Activated T-helper 1 cell treated with anti-CD3 and anti-CD28 coated beads, Interleukin-12 subunit alpha, Interleukin-12 subunit beta, Interleukin-2, Interleukin-4 antibody, amounts not matched to agents 30 ng/mL and 10 ng/mL and 1 ng/mL, durations not matched to agents 14 hours and 24 hours and 36 hours (primary cell): ENCODE data around the gene GNG10. TPM values are rescaled to one million over a fixed set of nuclear protein-coding genes. Genes with fewer than 3 reads are reported as not detected.
"Not testable (repeated sequence)": the region's sequence is repeated elsewhere in the genome, so short reads cannot be mapped to it uniquely, and the experiment has no call there.

Experiments used
- DNase-seq: peaks from one replicate; pipeline ENCODE4 v3.0.0; 2021; ENCODE audit warnings: low spot score
- H3K27ac Mint-ChIP-seq: one replicate; pipeline ENCODE4 v1.8.0; 2021; ENCODE audit warnings: mild to moderate bottlenecking, mixed read lengths
- H3K27me3 Mint-ChIP-seq: one replicate; pipeline ENCODE4 v1.8.0; 2022; ENCODE audit warnings: mild to moderate bottlenecking, moderate library complexity, mixed read lengths; ENCODE audit not compliant: insufficient read depth
- H3K36me3 Mint-ChIP-seq: one replicate; pipeline ENCODE4 v1.8.0; 2021; ENCODE audit warnings: low read depth, mixed read lengths
- H3K4me1 Mint-ChIP-seq: one replicate; pipeline ENCODE4 v1.8.0; 2021; ENCODE audit warnings: low read depth, mixed read lengths
- H3K4me3 Mint-ChIP-seq: one replicate; pipeline ENCODE4 v1.8.0; 2021; ENCODE audit warnings: mild to moderate bottlenecking, moderate library complexity, mixed read lengths
- H3K9me3 Mint-ChIP-seq: one replicate; pipeline ENCODE4 v1.8.0; 2021; ENCODE audit warnings: mixed read lengths
- intact Hi-C: fragments of 100-400 bp; cut with micrococcal nuclease; formaldehyde crosslinking; loops from one replicate; pipeline ENCODE4 v1.15.1; 2024
- total RNA-seq: library from RNA; stranded (reverse); gene quantifications from 2 replicates; pipeline ENCODE4 v1.2.3, GENCODE V29; 2022

Gene GNG10
- 30.7 and 35.4 TPM in 2 replicates for total RNA-seq

DNA sequence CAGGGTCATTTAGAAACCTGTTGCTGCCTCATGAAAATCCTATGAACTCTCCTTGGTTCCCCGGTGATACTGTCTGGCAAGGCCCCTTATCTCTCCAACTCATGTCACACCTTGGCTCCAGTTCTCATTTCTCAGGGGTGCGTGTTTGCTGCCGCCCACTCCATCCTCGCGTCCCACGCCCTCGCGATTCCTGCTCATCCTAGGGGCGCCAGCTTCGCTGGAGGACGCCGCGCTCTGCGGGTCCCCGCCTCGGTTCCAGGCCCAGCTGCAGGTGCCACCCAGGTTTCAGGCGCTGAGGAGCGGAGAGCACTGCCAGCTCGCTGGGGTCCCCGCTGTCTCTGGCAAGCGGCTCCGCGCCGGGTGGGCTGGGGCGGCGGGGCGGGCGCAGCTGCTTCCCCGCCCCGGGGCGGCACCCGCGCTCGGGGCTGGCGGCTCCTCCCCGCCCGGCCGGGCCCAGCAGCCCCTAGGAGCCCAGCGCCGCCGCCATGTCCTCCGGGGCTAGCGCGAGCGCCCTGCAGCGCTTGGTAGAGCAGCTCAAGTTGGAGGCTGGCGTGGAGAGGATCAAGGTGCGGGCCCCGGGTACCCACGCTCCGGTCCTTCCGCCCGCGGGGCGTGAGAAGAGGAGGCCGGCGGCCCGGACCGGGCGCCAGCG, at the start of gene GNG10:
Gene GNG10 (plus strand): TSS at position 456 of the 652 bp plus-strand sequence. CDS start 30 bp downstream, at position 486.
- H3K4me1 Mint-ChIP-seq, result peaks cover 34% of the 10 kb centered on the region
- peak; percentile 66 for DNase-seq
- intact Hi-C loops, result loop anchor here (1.0 to 10.0 kb wide), 7 partner anchors 30 to 826 kb away; partner anchors contain the start of genes DNAJC25, KIAA1958, SUSD1 and UGCG
- H3K36me3 Mint-ChIP-seq, result peaks cover 16% of the 10 kb centered on the region
- no peaks in the 10 kb centered on the region for H3K9me3 Mint-ChIP-seq
- peak within 1 kb of the TSS; percentile 89 for H3K4me3 Mint-ChIP-seq
- peak within 1 kb of the TSS; percentile 89 for H3K27ac Mint-ChIP-seq
- no peaks in the 10 kb centered on the region for H3K27me3 Mint-ChIP-seq

DNA sequence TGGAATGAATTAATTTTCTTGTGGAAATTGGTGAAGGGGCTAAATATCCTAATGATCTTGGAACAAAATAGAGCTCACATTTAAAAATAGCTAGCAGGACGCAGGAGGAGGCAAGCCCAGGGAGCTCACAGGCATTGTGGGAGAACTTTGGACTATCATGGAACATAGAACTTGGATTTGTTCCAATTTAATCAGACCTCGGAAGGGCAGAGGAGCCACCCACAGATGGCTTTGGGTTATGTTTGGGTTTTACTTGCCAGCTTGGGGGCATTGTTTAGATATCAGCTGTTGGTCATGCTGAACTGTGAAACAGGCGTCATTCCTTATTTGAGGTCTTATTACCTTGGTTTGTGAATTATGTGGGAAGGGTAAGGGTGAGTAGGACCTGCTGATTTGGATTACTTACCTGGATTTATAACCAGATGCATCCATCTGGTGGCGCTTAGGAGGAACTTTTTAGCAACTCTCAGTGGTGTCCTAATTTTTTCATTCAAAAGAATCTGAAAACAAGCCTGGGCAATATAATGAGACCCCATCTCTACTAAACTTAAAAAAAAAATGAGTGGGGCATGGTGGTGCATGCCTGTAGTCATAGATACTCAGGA, 47.9 kb upstream of the GNG10 start:
- DNase-seq, result no peak
- Mint-ChIP-seq H3K36me3 (no peaks in the 10 kb centered on the region), H3K9me3 (no peaks in the 10 kb centered on the region), H3K27ac (no peak overlapping the region), H3K4me3 (no peak overlapping the region), H3K27me3 (peaks cover 12% of the 10 kb centered on the region), H3K4me1 (no peaks in the 10 kb centered on the region)
- intact Hi-C loops, result no loop called here

DNA sequence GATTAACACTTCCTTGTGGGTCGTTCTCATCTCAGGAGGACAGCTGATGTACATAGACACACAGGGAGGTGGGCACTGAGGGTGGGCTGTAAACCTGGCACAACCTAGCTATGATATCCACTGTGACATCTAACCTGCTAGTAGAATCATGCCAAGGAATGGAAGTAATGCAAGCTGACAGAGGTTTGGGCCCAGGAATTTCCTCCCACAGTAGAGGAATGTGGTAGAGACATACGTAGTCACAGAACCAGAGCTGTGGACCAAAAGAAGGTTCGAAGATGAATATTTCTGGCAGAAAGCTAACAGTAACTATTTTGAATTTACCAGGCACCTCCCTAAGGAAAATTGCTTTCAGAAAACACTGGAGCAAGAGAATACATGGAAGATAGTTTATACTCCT, 45.5 kb upstream of the GNG10 start:
- no peak for DNase-seq
- Mint-ChIP-seq H3K4me3 (no peak overlapping the region), H3K4me1 (no peaks in the 10 kb centered on the region), H3K36me3 (no peaks in the 10 kb centered on the region), H3K27me3 (peaks cover 12% of the 10 kb centered on the region), H3K9me3 (no peaks in the 10 kb centered on the region), H3K27ac (no peak overlapping the region)
- intact Hi-C loops, result no loop called here

DNA sequence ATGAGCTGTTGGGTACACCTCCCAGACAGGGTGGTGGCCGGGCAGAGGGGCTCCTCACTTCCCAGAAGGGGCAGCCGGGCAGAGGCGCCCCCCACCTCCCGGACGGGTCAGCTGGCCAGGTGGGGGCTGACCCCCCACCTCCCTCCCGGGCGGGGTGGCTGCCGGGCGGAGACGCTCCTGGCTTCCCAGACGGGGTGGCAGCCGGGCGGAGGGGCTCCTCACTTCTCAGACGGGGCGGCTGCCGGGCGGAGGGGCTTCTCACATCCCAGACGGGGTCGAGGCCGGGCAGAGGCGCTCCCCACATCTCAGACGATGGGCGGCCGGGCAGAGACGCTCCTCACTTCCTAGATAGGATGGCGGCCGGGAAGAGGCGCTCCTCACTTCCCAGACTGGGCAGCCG, 44.1 kb upstream of the GNG10 start:
- DNase-seq, H3K4me3 Mint-ChIP-seq, H3K36me3 Mint-ChIP-seq, H3K4me1 Mint-ChIP-seq, H3K9me3 Mint-ChIP-seq, H3K27ac Mint-ChIP-seq, intact Hi-C loops: not testable (repeated sequence)
- H3K27me3 Mint-ChIP-seq, result peaks cover 11% of the 10 kb centered on the region

DNA sequence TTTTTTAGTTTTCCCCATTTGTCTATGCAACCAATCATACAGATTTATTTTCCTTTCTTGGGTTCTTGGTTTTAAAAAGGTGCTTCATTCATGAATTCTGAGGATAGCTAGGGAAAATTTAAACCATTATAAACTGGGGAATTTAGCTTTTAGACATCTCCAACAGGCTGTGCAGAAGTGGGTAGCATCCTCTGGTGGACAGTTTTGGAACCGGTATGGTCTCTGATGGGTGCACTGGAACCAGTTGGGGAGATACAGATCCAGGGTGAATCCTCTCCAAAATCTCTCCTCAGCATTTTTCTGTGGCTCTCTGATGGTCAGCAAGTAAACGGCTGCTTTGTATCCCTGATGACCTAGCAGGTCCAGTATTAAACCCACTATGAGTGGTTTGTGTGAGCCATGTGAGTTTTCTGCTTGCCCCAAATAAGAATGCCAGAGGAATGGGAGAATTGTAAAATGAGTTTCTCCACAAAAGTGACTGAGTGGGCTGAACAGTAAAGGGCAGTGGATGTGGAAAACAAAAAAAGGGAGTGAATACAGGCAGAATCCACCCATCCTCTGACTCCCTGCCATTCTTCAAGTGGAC, 39.4 kb upstream of the GNG10 start:
- no peaks in the 10 kb centered on the region for H3K4me1 Mint-ChIP-seq
- no peaks in the 10 kb centered on the region for H3K9me3 Mint-ChIP-seq
- intact Hi-C loops, result no loop called here
- H3K36me3 Mint-ChIP-seq, result no peaks in the 10 kb centered on the region
- no peak for DNase-seq
- no peak overlapping the region for H3K4me3 Mint-ChIP-seq
- H3K27ac Mint-ChIP-seq, result no peak overlapping the region
- peaks cover 8% of the 10 kb centered on the region for H3K27me3 Mint-ChIP-seq

DNA sequence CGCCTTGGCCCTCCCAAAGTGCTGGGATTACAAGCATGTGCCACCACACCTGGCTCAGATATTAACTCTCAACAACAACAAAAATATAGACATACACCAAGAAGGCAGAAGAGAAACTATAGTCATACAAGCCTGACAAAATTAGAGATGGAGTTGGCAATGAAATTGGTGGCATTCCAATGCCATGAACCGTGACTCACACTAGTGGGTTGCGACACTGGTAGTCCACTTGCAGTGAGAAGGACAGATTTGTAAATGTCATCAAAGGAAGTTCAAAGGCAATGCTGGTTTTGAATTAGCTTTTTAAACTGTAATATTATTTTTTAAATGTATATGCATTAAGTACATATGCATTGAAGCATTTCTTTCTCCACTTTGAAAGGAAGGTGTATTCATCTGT, 38.8 kb upstream of the GNG10 start:
- H3K9me3 Mint-ChIP-seq, result no peaks in the 10 kb centered on the region
- DNase-seq, result no peak
- no peak overlapping the region for H3K4me3 Mint-ChIP-seq
- H3K36me3 Mint-ChIP-seq, result no peaks in the 10 kb centered on the region
- H3K4me1 Mint-ChIP-seq, result no peaks in the 10 kb centered on the region
- intact Hi-C loops, result no loop called here
- no peak overlapping the region for H3K27ac Mint-ChIP-seq
- H3K27me3 Mint-ChIP-seq, result peaks cover 11% of the 10 kb centered on the region

DNA sequence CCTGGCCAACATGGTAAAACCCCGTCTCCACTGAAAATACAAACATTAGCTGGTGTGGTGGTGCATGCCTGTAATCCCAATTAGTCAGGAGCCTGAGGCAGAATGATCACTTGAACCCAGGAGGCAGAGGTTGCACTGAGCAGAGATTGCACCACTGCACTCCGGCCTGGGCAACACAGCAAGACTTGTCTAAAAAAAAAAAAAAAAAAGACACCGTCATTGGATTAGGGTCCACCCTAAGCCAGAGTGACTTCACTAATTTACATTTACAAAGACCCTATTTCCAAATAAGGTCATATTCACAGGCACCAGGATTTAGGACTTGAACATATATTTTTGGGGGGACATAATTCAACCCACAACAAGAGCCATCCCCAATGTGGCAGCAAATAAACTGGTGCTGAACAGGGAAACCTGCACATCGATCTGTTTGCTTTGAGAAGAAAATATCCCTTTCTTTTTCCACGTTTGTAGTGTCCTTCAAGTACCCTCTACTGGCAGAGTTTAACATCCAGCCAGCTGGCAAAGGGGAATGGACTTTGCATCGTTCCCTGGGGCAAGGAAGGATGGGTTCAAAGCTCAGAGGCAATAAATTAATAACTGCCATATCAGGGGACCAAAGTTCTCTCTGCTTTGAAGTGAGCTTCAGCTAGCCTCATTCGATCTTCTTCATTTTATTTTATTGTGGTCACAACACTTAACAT, 34.0 kb upstream of the GNG10 start:
- intact Hi-C loops, result no loop called here
- Mint-ChIP-seq H3K4me3 (no peak overlapping the region), H3K27ac (no peak overlapping the region), H3K9me3 (no peaks in the 10 kb centered on the region), H3K27me3 (peaks cover 9% of the 10 kb centered on the region), H3K36me3 (no peaks in the 10 kb centered on the region), H3K4me1 (peaks cover 17% of the 10 kb centered on the region)
- no peak for DNase-seq

DNA sequence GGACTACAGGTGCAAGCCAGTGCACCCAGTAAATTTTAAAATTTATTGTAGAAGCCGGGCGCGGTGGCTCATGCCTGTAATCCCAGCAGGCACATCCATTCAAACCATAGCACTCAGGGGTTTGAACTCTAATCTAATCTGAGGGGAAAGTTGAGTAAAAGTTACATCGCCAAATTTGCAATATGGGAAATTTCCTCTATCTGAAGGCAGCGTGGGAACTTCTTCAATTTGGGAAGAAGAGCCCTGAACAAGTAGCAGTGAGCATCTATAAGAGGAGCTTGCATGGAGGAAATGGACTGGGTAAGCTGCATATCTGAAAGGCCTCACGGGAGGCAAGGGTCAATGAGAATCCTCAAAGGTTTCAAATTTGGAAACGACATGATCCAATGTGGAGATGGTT, 33.0 kb upstream of the GNG10 start:
- intact Hi-C loops, result no loop called here
- peaks cover 27% of the 10 kb centered on the region for H3K4me1 Mint-ChIP-seq
- no peaks in the 10 kb centered on the region for H3K9me3 Mint-ChIP-seq
- no peak for DNase-seq
- H3K27ac Mint-ChIP-seq, result no peak overlapping the region
- H3K27me3 Mint-ChIP-seq, result peaks cover 3% of the 10 kb centered on the region
- H3K36me3 Mint-ChIP-seq, result peaks cover under 1% of the 10 kb centered on the region
- no peak overlapping the region for H3K4me3 Mint-ChIP-seq

DNA sequence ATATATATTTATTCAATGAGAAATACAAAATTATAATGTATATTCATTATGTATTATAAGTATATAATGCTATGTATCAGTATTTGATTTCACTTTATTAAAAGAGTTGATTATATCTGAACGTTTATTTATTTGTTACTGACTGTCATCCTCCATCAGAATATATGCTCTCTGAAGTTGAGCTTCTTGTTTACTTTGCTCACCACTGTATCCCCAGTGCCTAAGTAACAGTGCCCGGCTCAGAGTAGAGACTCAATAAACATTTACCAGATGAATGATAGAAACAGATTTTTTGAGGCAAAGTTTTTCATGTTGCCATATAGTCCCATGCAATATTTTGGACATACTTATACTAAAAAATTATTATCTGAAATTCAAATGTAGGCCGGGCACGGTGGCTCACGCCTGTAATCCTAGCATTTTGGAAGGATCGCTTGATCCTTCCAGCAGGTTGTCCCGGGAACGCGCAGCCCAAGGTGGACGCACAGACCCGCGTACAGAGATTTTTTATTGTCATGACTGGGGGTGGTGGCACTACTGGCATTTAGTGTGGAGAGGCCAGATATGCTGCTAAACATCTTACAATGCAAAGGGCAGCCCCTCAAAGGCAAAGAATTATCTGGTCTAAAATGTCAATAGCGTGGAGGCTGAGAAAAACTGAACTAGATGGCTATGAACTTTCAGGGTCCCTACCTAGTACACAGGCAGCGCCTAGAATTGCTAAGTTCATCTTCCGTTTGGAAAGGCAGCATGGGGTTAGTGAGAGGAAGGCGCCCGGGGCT, 31.0 kb upstream of the GNG10 start:
- Mint-ChIP-seq H3K4me3 (peak overlapping the region; percentile 95), H3K9me3 (no peaks in the 10 kb centered on the region), H3K4me1 (peaks cover 46% of the 10 kb centered on the region), H3K36me3 (peaks cover 12% of the 10 kb centered on the region), H3K27me3 (peaks cover 3% of the 10 kb centered on the region), H3K27ac (peak overlapping the region; percentile 93)
- intact Hi-C loops, result loop anchor here (2.0 to 10.0 kb wide), 5 partner anchors 104 to 1373 kb away; partner anchors contain the start of genes SUSD1, TXN and UGCG
- no peak for DNase-seq

DNA sequence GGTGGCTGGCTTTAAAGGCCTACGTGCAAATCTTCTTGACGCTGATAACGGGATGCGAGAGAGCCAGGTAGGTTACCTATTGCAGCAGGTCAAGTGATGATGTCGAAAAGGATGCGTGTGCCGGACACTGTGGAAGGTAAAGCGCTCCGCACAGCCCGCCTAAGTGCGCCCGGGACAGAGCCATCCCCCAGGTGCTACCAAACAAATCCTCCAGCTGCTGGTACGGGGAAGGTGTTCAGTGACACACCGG, 30.5 kb upstream of the GNG10 start:
- no peak for DNase-seq
- H3K27me3 Mint-ChIP-seq, result peaks cover 3% of the 10 kb centered on the region
- intact Hi-C loops, result loop anchor here (1.0 to 10.0 kb wide), 11 partner anchors 30 to 1374 kb away; partner anchors contain the start of genes ECPAS, GNG10, HSDL2 and KIAA1958
- peaks cover 52% of the 10 kb centered on the region for H3K4me1 Mint-ChIP-seq
- peak overlapping the region; percentile 93 for H3K27ac Mint-ChIP-seq
- peak overlapping the region; percentile 95 for H3K4me3 Mint-ChIP-seq
- H3K9me3 Mint-ChIP-seq, result no peaks in the 10 kb centered on the region
- peaks cover 12% of the 10 kb centered on the region for H3K36me3 Mint-ChIP-seq

DNA sequence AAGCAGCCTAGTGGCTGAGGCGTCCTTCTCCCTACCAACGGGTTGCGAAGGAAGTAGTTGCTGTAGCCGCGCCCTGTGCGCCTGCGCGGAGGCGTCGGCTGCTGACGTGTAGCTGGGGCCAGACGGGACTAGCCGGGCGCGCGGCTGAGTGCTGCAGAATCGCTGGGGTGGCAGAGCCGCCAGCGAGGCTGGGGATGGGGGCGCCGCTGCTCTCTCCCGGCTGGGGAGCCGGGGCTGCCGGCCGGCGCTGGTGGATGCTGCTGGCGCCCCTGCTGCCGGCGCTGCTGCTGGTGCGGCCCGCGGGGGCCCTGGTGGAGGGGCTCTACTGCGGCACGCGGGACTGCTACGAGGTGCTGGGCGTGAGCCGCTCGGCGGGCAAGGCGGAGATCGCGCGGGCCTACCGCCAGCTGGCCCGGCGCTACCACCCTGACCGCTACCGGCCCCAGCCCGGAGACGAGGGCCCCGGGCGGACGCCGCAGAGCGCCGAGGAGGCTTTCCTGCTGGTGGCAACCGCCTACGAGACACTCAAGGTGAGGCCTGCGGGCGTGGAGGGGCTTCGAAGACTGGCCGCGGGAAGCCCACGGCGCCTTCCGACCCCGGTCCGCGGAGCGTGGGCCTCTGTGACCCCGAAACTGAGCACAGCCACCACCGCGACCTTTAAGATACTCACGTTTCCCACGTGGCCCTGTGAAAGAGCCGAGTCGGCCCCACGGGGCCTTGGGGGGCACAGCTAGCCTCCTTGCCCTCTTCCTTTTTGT, 30.0 kb upstream of the GNG10 start, which contains the start of gene DNAJC25:
Gene DNAJC25 (plus strand): TSS at position 121 of the 758 bp plus-strand sequence. CDS start 74 bp downstream, at position 195.
- no peaks in the 10 kb centered on the region for H3K9me3 Mint-ChIP-seq
- H3K27ac Mint-ChIP-seq, result peak within 1 kb of the TSS; percentile 93
- intact Hi-C loops, result loop anchor here (1.0 to 10.0 kb wide), 11 partner anchors 30 to 1374 kb away; partner anchors contain the start of genes ECPAS, GNG10, HSDL2 and KIAA1958
- H3K27me3 Mint-ChIP-seq, result peaks cover 3% of the 10 kb centered on the region
- peaks cover 12% of the 10 kb centered on the region for H3K36me3 Mint-ChIP-seq
- H3K4me1 Mint-ChIP-seq, result peaks cover 54% of the 10 kb centered on the region
- DNase-seq, result peak; percentile 97
- H3K4me3 Mint-ChIP-seq, result peak within 1 kb of the TSS; percentile 98

DNA sequence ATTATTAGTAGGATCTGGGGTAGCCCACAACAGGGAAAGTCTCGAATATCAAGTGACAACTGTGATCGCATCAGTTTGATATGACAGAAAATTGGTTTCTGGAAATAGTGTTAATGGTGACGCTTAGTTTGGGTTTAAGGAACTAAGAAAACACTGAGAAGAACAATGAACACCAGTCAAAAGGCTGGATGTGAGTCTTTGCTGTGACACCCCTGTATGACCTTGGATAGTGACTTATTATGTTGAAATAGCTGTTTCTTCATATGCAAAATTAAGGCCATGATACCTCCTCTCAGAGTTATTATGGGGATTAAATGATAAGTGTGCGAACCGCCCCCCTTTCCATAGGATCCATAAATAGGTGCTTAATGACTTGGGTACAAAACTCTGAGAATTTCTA, 29.3 kb upstream of the GNG10 start:
- DNase-seq, result no peak
- intact Hi-C loops, result loop anchor here (5.0 to 10.0 kb wide), 4 partner anchors 263 to 1375 kb away; partner anchors contain the start of genes SUSD1, TXN and UGCG
- Mint-ChIP-seq H3K36me3 (peaks cover 12% of the 10 kb centered on the region), H3K4me1 (peaks cover 54% of the 10 kb centered on the region), H3K27ac (peak overlapping the region; percentile 84), H3K4me3 (peak overlapping the region; percentile 98), H3K27me3 (peaks cover 2% of the 10 kb centered on the region), H3K9me3 (no peaks in the 10 kb centered on the region)
